PFSK-1 (cell line): ENCODE results near the gene MARCKS.

Experiments used
- POLR2AphosphoS5 ChIP-seq: IDR thresholded peaks from 2 replicates; pipeline ENCODE4 v1.6.1; 2012; ENCODE audit warnings: low read depth, mild to moderate bottlenecking, control low read depth, low read length, moderate library complexity
- TF ChIP-seq, protein P1 (sequence below), 2 experiments: IDR thresholded peaks; 2 replicates each; pipeline versions ENCODE4 v1.6.1 to v1.8.0; 2011 to 2012; ENCODE audit warnings: low read depth in 2 of 2, low read length in 2 of 2, control low read depth in 1 of 2, inconsistent platforms in 1 of 2, mild to moderate bottlenecking in 1 of 2, moderate library complexity in 1 of 2; ENCODE audit not compliant: insufficient read depth in 1 of 2

DNA sequence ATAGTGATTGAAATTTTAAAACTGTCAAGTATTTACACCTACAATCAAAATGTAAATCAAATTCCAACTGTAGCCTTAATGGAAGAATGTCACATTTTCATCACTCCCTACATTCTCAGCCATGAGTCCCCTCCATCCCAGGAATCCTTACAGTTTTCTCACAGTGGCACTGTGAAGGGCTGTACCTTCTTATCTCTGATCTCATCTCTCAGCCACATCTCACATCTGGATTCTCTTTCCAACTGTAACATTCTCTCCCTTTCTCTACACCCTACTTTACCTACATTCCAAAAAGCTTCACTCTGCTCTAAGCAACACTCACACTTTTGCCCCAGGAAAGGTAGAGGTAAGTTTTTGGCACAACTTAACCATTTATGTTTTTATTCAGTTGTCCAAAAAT lies 8.9 kb upstream of the MARCKS start:
- no peak for TF ChIP-seq POLR2AphosphoS5
- TF ChIP-seq, protein P1, sequence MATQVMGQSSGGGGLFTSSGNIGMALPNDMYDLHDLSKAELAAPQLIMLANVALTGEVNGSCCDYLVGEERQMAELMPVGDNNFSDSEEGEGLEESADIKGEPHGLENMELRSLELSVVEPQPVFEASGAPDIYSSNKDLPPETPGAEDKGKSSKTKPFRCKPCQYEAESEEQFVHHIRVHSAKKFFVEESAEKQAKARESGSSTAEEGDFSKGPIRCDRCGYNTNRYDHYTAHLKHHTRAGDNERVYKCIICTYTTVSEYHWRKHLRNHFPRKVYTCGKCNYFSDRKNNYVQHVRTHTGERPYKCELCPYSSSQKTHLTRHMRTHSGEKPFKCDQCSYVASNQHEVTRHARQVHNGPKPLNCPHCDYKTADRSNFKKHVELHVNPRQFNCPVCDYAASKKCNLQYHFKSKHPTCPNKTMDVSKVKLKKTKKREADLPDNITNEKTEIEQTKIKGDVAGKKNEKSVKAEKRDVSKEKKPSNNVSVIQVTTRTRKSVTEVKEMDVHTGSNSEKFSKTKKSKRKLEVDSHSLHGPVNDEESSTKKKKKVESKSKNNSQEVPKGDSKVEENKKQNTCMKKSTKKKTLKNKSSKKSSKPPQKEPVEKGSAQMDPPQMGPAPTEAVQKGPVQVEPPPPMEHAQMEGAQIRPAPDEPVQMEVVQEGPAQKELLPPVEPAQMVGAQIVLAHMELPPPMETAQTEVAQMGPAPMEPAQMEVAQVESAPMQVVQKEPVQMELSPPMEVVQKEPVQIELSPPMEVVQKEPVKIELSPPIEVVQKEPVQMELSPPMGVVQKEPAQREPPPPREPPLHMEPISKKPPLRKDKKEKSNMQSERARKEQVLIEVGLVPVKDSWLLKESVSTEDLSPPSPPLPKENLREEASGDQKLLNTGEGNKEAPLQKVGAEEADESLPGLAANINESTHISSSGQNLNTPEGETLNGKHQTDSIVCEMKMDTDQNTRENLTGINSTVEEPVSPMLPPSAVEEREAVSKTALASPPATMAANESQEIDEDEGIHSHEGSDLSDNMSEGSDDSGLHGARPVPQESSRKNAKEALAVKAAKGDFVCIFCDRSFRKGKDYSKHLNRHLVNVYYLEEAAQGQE (IDR thresholded peaks at IDR 0.05; ENCODE audit: insufficient read depth in 1 of 2, low read depth in 2 of 2, low read length in 2 of 2): no peak
